ENCODE results near the gene GNG7. TPM values are rescaled to one million over a fixed set of nuclear protein-coding genes. Genes with fewer than 3 reads are reported as not detected.

GNG7 gene
- polyA plus RNA-seq, 3 donors = 1.1 to 1.6 (median 1.3) TPM

DNA sequence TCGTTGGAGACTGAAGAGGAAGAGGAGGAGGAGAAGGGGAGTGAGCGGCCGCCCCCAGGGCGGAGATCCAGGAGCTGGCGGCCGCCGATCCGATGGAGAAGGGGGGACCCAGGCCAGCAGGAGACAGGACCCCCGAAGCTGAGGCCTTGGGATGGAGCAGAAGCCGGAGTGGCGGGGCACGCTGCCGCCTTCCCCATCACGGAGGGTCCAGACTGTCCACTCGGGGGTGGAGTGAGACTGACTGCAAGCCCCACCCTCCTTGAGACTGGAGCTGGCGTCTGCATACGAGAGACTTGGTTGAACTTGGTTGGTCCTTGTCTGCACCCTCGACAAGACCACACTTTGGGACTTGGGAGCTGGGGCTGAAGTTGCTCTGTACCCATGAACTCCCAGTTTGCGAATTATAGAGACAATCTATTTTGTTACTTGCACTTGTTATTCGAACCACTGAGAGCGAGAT, 224.7 kb downstream of the GNG7 start:
- peak overlapping the region; percentile 99 for H3K4me2 ChIP-seq (replicated peaks; ENCODE audit: extremely low read depth, low read length, poor library complexity, severe bottlenecking)
- H3K9me3 ChIP-seq (replicated peaks in 1 of 2; ENCODE audit: control insufficient read depth in 1 of 2, insufficient read depth in 1 of 2, low read length in 2 of 2) = peaks cover 0 to 7% of the 10 kb centered on the region in 2 donors
- TF ChIP-seq CTCF (IDR thresholded peaks at IDR 0.05) = no peak
- WGBS (ENCODE audit: insufficient coverage) = 30% methylated on average over 9 of the region's 21 CpGs
- H3K27me3 ChIP-seq (ENCODE audit: control insufficient read depth in 2 of 2, insufficient read depth in 2 of 2, low read length in 2 of 2) = no peaks in the 10 kb centered on the region
- H2AFZ ChIP-seq (ENCODE audit: insufficient read depth, low read depth, low read length, poor library complexity, severe bottlenecking) = no peak overlapping the region
- Mint-ChIP-seq H3K4me1 (peaks cover 21% of the 10 kb centered on the region), H3K36me3 (peaks cover 16 to 19% of the 10 kb centered on the region in 2 donors), H3K27me3 (ENCODE audit: low read depth in 3 of 3) (peaks cover 0 to 14% (median 1%) of the 10 kb centered on the region in 3 donors), H3K9me3 (peaks cover 3 to 9% (median 6%) of the 10 kb centered on the region in 7 donors), H3K4me3 (peak overlapping the region; percentile 99 to 100), H3K27ac (peak overlapping the region; percentile 91 to 96 (median 94))
- H3K79me2 ChIP-seq (ENCODE audit: insufficient read depth, low read length) = peaks cover 42% of the 10 kb centered on the region
- peaks cover 46% of the 10 kb centered on the region for H4K20me1 ChIP-seq (ENCODE audit: insufficient read depth, low read length)
- H3K36me3 ChIP-seq (replicated peaks in 1 of 2; ENCODE audit: control insufficient read depth in 1 of 2, insufficient read depth in 2 of 2, low read length in 2 of 2) = peaks cover 0 to 12% of the 10 kb centered on the region in 2 donors
- intact Hi-C loops (cut with micrococcal nuclease) = loop anchor here (2.0 to 5.0 kb wide), 4 partner anchors 17 to 160 kb away; no protein-coding TSS in a partner anchor
- DNase-seq = peak in 1 of 3 donors; percentile 42
- H3K9ac ChIP-seq (ENCODE audit: insufficient read depth, low read length, poor library complexity, severe bottlenecking) = peak overlapping the region; percentile 90
- peak overlapping the region; percentile 93 to 100 (median 94) for H3K4me3 ChIP-seq (replicated peaks in 1 of 3; ENCODE audit: low read depth in 2 of 3, low read length in 3 of 3)
- H3K27ac ChIP-seq (ENCODE audit: low read depth in 1 of 2, low read length in 2 of 2) = peak overlapping the region; percentile 87 to 92
- H3K4me1 ChIP-seq (ENCODE audit: control insufficient read depth in 1 of 2, insufficient read depth in 2 of 2, low read length in 2 of 2) = peaks cover 30 to 37% of the 10 kb centered on the region in 2 donors

DNA sequence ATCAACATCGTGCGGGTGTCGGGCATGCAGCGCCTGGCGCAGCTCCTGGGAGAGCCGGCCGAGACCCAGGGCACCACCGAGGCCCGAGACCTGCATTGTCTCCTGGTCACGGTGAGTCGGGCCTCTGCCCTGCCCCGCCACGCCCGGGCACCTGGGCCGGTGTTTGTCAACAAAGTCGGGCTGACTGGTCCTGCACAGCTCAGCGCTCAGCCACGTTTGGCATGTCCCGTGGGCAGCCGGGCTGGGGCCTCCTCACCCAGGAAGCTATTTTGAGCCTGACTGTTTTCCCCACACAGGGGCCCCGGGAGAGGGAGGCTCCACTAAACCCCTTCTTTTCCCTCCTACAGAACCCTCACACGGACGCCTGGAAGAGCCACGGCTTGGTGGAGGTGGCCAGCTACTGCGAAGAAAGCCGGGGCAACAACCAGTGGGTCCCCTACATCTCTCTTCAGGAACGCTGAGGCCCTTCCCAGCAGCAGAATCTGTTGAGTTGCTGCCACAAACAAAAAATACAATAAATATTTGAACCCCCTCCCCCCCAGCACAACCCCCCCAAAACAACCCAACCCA, 225.3 kb downstream of the GNG7 start:
- H4K20me1 ChIP-seq (ENCODE audit: insufficient read depth, low read length) = peaks cover 46% of the 10 kb centered on the region
- H3K4me1 ChIP-seq (ENCODE audit: control insufficient read depth in 1 of 2, insufficient read depth in 2 of 2, low read length in 2 of 2) = peaks cover 30 to 37% of the 10 kb centered on the region in 2 donors
- Mint-ChIP-seq H3K4me3 (peak overlapping the region; percentile 99 to 100), H3K27me3 (ENCODE audit: low read depth in 3 of 3) (peaks cover 0 to 14% (median 1%) of the 10 kb centered on the region in 3 donors), H3K4me1 (peaks cover 21% of the 10 kb centered on the region), H3K27ac (peak overlapping the region; percentile 92 to 97 (median 94)), H3K9me3 (peaks cover 0 to 4% (median 2%) of the 10 kb centered on the region in 7 donors), H3K36me3 (peaks cover 16 to 19% of the 10 kb centered on the region in 2 donors)
- H3K4me3 ChIP-seq (replicated peaks in 1 of 3; ENCODE audit: low read depth in 2 of 3, low read length in 3 of 3) = peak overlapping the region; percentile 93 to 100 (median 94)
- H3K36me3 ChIP-seq (replicated peaks in 1 of 2; ENCODE audit: control insufficient read depth in 1 of 2, insufficient read depth in 2 of 2, low read length in 2 of 2) = peaks cover 0 to 12% of the 10 kb centered on the region in 2 donors
- no peaks in the 10 kb centered on the region for H3K27me3 ChIP-seq (ENCODE audit: control insufficient read depth in 2 of 2, insufficient read depth in 2 of 2, low read length in 2 of 2)
- H2AFZ ChIP-seq (ENCODE audit: insufficient read depth, low read depth, low read length, poor library complexity, severe bottlenecking) = no peak overlapping the region
- no peak for DNase-seq
- peak overlapping the region; percentile 99 for H3K4me2 ChIP-seq (replicated peaks; ENCODE audit: extremely low read depth, low read length, poor library complexity, severe bottlenecking)
- H3K9me3 ChIP-seq (replicated peaks in 1 of 2; ENCODE audit: control insufficient read depth in 1 of 2, insufficient read depth in 1 of 2, low read length in 2 of 2) = peaks cover 0 to 1% of the 10 kb centered on the region in 2 donors
- peak overlapping the region; percentile 90 for H3K9ac ChIP-seq (ENCODE audit: insufficient read depth, low read length, poor library complexity, severe bottlenecking)
- no peak for TF ChIP-seq CTCF (IDR thresholded peaks at IDR 0.05)
- H3K79me2 ChIP-seq (ENCODE audit: insufficient read depth, low read length) = peaks cover 42% of the 10 kb centered on the region
- 7% methylated on average over 25 of the region's 27 CpGs for WGBS (ENCODE audit: insufficient coverage)
- intact Hi-C loops (cut with micrococcal nuclease) = loop anchor here in 1 of 2 donors (5.0 kb wide), 2 partner anchors 70 to 160 kb away; no protein-coding TSS in a partner anchor
- peak overlapping the region; percentile 87 to 92 for H3K27ac ChIP-seq (ENCODE audit: low read depth in 1 of 2, low read length in 2 of 2)
